Stimulated activated CD4-positive, alpha-beta T cell treated with anti-CD3 and anti-CD28 coated beads, Interleukin-2, amount 100 ng/mL, for 24 hours (primary cell): Measurements from ENCODE around the gene RIMBP3C.
A peak's percentile ranks its signal among the peaks of the same experiment; 100 is the strongest.
"Not testable (repeated sequence)": the region's sequence is repeated elsewhere in the genome, so short reads cannot be mapped to it uniquely, and the experiment has no call there.

ENCODE experiments used
- DNase-seq, 2 donors: peaks; one replicate each; pipeline ENCODE4 v3.0.0-alpha.2; 2020

Gene RIMBP3C

GRCh38 chr22:21551361-21551760, at the start of gene RIMBP3C:
RIMBP3C (minus strand) TSS chr22:21551461; CDS start chr22:21550976, 485 bp downstream.
- DNase-seq, result not testable (repeated sequence)

DNA sequence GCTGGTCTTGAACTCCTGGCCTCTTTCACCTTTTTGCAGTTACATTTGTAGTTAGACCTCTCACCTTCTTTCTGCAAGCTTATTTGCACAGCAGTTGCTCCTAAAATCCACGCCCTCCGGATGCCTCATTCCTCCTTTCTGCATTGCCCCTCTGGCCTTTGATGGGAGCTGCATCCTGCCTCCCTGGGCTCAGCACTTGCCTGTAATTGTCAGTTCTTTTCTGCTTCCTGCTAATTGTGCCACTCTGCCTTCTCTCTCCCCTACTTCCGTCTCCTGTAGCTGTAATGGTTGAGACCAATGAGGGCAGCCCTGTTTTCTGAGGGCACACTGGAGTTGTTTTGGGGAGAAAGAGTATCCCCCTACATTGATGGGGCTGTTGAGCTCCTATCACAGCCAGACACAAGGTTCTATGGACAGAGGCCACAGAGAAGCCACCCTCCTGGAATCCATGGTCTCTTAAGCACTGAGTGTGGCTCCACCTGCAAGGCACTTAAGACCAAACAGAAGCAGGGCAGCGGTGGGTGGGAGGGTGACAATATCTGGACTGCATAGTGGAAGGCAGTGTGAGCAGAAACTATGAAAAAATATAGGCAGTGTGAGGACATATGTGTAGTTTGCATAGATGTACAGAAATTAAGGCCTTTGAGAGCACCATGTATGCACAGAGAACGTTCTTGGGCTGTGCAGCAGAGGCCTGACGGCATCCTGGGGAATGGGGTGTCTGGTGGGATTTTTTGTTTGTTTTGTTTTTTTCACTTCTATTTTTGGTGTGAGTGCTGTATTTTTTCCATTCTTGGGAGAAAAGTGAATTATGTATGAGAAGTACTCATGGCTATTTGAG, 48.0 kb upstream of the RIMBP3C start:
- DNase-seq, result no peak

GRCh38 chr22:21598302-21598701, 47.0 kb upstream of the RIMBP3C start:
- no peak for DNase-seq

GRCh38 chr22:21596356-21597135, 45.3 kb upstream of the RIMBP3C start:
- not testable (repeated sequence) for DNase-seq

GRCh38 chr22:21594865-21595452, 43.7 kb upstream of the RIMBP3C start:
- DNase-seq, result no peak

DNA sequence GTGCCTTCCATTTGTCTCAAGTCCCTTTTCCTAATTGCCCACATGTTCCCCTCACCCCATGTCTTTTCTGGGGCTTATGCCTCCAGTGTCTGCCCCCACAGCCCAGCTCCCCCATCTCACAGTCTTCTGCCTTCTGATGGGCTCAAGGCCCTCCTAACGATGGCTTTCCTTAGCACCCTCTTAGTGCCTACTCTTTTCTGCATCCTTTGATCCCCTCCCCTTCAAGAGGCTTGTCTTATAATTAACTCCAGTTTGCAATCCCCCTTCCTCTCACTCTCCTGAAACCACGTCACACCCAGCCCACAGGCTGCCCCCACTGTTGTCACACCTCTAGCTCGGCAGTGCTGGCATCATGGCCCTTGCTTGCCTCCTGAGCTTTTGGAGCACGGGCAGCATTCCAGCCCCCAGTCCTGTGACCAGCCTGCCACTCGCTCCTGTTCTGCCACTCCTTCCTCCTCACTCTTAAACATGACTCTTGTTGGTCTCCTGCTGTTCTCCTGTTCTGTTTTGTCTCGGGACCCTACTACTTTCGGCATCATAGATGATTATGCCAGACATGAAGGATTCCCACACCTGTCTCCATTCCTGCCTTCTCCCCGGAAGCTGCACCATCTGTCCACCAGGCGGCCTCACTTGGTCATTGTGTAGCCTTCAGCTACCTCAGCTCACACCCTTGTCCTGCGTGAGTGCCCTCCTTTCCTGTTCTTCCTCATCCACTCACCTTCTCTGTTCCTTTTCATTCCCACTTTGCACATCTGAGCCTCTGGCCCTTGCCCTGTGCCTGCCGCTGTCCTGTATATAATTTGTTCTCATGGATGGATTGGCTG, 42.4 kb upstream of the RIMBP3C start:
- no peak for DNase-seq

- no peak for DNase-seq
These were observed 41.2 kb upstream of the RIMBP3C start for GRCh38 chr22:21592422-21592821.

- no peak for DNase-seq
These were observed 40.4 kb upstream of the RIMBP3C start for GRCh38 chr22:21591695-21592094.

GRCh38 chr22:21590809-21591641, 39.8 kb upstream of the RIMBP3C start:
- DNase-seq, result no peak

GRCh38 chr22:21589396-21589795, 38.1 kb upstream of the RIMBP3C start:
- no peak for DNase-seq

DNA sequence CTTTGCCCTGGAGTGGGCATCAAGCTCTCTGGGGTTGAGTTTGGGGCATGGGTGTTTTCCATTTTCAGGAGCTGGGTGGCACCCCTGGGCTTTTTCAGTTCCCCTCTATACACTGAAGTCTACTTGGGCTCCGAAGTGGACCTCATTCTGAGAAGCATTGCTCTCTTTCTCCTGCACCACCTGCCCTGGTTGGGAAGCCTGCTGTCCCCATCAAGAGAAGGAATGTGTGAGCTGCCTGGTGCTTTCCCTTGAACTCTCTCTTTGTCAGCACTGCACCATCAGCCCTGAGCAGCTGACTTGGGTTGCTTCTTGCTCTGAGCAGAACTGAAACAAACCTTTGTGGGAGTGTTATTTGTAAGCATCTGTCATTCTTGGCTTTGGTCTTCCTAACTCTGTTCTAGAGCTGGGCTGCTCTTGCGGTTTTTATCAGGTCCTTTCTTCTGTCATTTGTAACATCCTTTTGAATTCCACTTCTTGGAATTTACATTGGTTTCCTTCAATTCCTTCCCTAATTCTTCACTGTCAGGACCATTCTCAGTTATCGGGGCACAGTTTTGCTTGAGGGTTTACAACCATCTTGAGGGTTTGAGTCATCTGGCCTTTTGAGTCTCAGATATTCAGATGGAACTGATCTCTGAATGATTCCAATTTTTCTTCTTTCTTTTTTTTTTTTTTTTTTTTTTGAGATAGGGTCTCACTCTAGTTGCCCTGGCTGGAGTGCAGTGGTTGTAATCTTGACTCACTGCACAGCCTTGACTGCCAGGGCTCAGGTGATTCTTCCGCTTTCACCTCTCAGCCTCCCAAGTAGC, 36.7 kb upstream of the RIMBP3C start:
- DNase-seq, result peak; percentile 56 to 58

- DNase-seq, result no peak
These were observed 34.1 kb upstream of the RIMBP3C start for GRCh38 chr22:21585389-21585788.

DNA sequence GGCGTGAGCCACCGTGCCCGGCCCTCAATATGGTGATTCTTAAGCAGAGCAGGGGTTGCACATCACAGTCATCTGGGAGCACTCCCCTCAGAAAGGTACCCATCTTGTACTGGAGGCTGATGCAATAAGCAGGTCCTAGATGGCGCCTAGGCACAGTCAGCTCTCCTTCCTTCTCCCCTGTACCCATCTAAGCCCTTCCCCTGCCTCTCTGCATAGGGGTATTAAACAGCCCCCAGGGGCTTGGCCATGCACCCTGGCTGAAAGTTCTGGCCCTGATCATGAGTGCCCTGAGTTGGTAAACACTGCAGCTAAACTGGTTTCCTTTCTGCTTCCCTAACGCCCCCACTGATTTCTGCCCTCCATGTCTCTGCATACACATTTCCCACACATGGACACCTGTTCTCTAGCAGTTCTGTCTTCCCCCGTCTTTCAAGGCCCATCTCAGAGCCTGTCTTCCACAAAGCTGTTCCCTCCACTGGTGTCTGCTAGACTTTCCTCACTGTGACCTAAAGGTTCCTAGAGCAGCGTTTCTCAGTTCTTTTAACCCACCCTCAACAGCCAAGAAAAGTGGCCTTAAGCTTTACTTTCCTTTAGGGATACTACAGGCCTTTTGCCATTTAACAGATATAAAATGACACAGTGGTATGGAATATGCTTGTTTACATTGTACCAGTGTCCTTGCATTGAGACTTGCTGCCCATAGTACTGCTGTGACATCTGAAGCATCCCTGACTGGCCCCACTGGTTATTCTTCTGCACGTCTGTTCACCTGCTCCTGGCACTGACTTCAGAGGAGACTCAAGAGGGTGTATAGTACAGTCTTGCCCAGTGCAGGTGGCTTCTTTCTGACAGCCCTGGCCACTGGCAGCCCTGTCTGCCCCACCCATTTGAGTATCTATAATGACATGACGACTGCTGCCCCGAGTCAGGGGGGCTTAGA, 31.8 kb upstream of the RIMBP3C start:
- no peak for DNase-seq

GRCh38 chr22:21581009-21581713, 29.9 kb upstream of the RIMBP3C start:
- DNase-seq, result not testable (repeated sequence)

DNA sequence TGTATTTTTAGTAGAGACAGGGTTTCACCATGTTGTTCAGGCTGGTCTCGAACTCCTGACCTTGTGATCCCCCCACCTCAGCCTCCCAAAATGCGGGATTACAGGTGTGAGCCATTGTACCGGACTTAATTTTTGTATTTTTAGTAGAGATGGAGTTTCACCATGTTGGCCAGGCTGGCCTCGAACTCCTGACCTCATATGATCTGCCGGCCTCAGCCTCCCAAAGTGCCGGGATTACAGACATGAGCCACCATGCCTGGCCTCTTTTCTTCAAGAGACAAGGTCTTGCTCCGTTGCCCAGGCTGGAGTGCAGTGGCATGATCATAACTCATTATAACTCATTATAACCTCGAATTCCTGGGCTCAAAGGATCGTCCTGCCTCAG, 29.4 kb upstream of the RIMBP3C start:
- DNase-seq, result not testable (repeated sequence)

GRCh38 chr22:21579474-21579851, 28.2 kb upstream of the RIMBP3C start:
- DNase-seq, result no peak

GRCh38 chr22:21573750-21574494, 22.7 kb upstream of the RIMBP3C start:
- DNase-seq, result no peak

GRCh38 chr22:21573293-21573734, 22.1 kb upstream of the RIMBP3C start:
- DNase-seq, result no peak
